Liver (tissue), 9 donors: ENCODE results near the gene RNMT. TPM values are rescaled to one million over a fixed set of nuclear protein-coding genes. Genes with fewer than 3 reads are reported as not detected.

Experiments used
- DNase-seq: peaks from one replicate; pipeline ENCODE4 v3.0.0-alpha.2; 2017; ENCODE audit warnings: low spot score
- H3K27ac ChIP-seq, 2 donors: one replicate each; pipeline ENCODE4 v1.7.0; 2013; ENCODE audit warnings: inconsistent platforms in 2 of 2, low read length in 2 of 2, control low read depth in 1 of 2, low read depth in 1 of 2, mild to moderate bottlenecking in 1 of 2
- H3K27me3 ChIP-seq, 4 donors: one replicate each; pipeline versions ENCODE4 v1.6.1 to v1.7.0; 2013; ENCODE audit warnings: low read length in 3 of 4, inconsistent platforms in 1 of 4, mild to moderate bottlenecking in 1 of 4, moderate library complexity in 1 of 4; ENCODE audit not compliant: control insufficient read depth in 4 of 4, insufficient read depth in 4 of 4
- H3K36me3 ChIP-seq, 4 donors: one replicate each; pipeline versions ENCODE4 v1.6.1 to v1.7.0; 2013; ENCODE audit warnings: low read length in 3 of 4, mild to moderate bottlenecking in 3 of 4, low read depth in 1 of 4, moderate library complexity in 1 of 4; ENCODE audit not compliant: control insufficient read depth in 4 of 4, insufficient read depth in 3 of 4
- H3K4me1 ChIP-seq, 4 donors: one replicate each; pipeline versions ENCODE4 v1.6.1 to v1.7.0; 2013; ENCODE audit warnings: low read length in 3 of 4, mild to moderate bottlenecking in 3 of 4, moderate library complexity in 1 of 4; ENCODE audit not compliant: control insufficient read depth in 4 of 4, insufficient read depth in 4 of 4
- H3K4me3 ChIP-seq, 3 donors: one replicate each; pipeline versions ENCODE4 v1.6.1 to v1.7.0; 2013; ENCODE audit warnings: low read length in 3 of 3, control low read depth in 1 of 3, low read depth in 1 of 3, mild to moderate bottlenecking in 1 of 3
- H3K9ac ChIP-seq, 2 donors: one replicate each; pipeline ENCODE4 v1.7.0; 2013; ENCODE audit warnings: low read length in 2 of 2, mild to moderate bottlenecking in 2 of 2, moderate library complexity in 2 of 2, control low read depth in 1 of 2, low read depth in 1 of 2
- H3K9me3 ChIP-seq, 4 donors: one replicate each; pipeline versions ENCODE4 v1.6.1 to v1.7.0; 2013; ENCODE audit warnings: low read length in 3 of 4; ENCODE audit not compliant: control insufficient read depth in 4 of 4
- CTCF ChIP-seq: fragments of 150-350 bp; IDR thresholded peaks from 2 replicates; pipeline ENCODE4 v1.5.1; 2017; ENCODE audit warnings: improper control_type of control experiment, low read depth, low read length; ENCODE audit not compliant: missing input control
- EGR1 ChIP-seq, 2 donors: IDR thresholded peaks; 2 replicates each; pipeline ENCODE4 v1.6.1; 2016 to 2018; ENCODE audit warnings: antibody characterized with exemption in 2 of 2, low read depth in 2 of 2
- FOXA2 ChIP-seq: IDR thresholded peaks from 2 replicates; pipeline ENCODE4 v1.6.1; 2016; ENCODE audit warnings: antibody characterized with exemption
- GABPA ChIP-seq, 2 donors: IDR thresholded peaks in 1 of 2; conservative IDR thresholded peaks in 1 of 2; 2 replicates each; pipeline ENCODE4 v1.6.1; 2016; ENCODE audit warnings: antibody characterized with exemption in 2 of 2, mild to moderate bottlenecking in 1 of 2, moderate library complexity in 1 of 2
- HNF4A ChIP-seq, 2 donors: conservative IDR thresholded peaks; 2 replicates each; pipeline ENCODE4 v1.6.1; 2016; ENCODE audit warnings: antibody characterized with exemption in 2 of 2, mild to moderate bottlenecking in 2 of 2
- HNF4G ChIP-seq: IDR thresholded peaks from 2 replicates; pipeline ENCODE4 v1.6.1; 2016; ENCODE audit warnings: antibody characterized with exemption
- JUND ChIP-seq, 2 donors: IDR thresholded peaks; 2 replicates each; pipeline ENCODE4 v1.6.1; 2016; ENCODE audit warnings: antibody characterized with exemption in 2 of 2
- MAX ChIP-seq: IDR thresholded peaks from 2 replicates; pipeline ENCODE4 v1.6.1; 2016; ENCODE audit warnings: antibody characterized with exemption
- RAD21 ChIP-seq, 2 donors: IDR thresholded peaks; 2 replicates each; pipeline ENCODE4 v1.6.1; 2016; ENCODE audit warnings: antibody characterized with exemption in 2 of 2, mild to moderate bottlenecking in 2 of 2
- REST ChIP-seq: IDR thresholded peaks from 2 replicates; pipeline ENCODE4 v1.6.1; 2016; ENCODE audit warnings: antibody characterized with exemption, mild to moderate bottlenecking
- RXRA ChIP-seq, 2 donors: IDR thresholded peaks; 2 replicates each; pipeline ENCODE4 v1.6.1; 2017 to 2018; ENCODE audit warnings: antibody characterized with exemption in 2 of 2, mild to moderate bottlenecking in 1 of 2
- SP1 ChIP-seq: IDR thresholded peaks from 2 replicates; pipeline ENCODE4 v1.6.1; 2018; ENCODE audit warnings: antibody characterized with exemption, mild to moderate bottlenecking
- TAF1 ChIP-seq: conservative IDR thresholded peaks from 2 replicates; pipeline ENCODE4 v1.6.1; 2016; ENCODE audit warnings: antibody characterized with exemption, mild to moderate bottlenecking
- YY1 ChIP-seq: IDR thresholded peaks from 2 replicates; pipeline ENCODE4 v1.6.1; 2016; ENCODE audit warnings: antibody characterized with exemption, mild to moderate bottlenecking
- WGBS: extraction: QIAGEN DNeasy Blood & Tissue Kit; methylation state at CpG from one replicate; pipeline ENCODE4 v1.1.7; 2013; 5-methylcytosine and 5-hydroxymethylcytosine counted together
- polyA plus RNA-seq, 2 donors: library from polyadenylated mRNA; stranded (reverse) in 1 of 2; unstranded in 1 of 2; fragments of 200-250 nt in 1 of 2; fragments of >200 nt in 1 of 2; fragmentation: Nextera tagmentation in 1 of 2; extraction: Ambion mirVana in 1 of 2; gene quantifications; one replicate each; pipeline versions ENCODE4 v1.2.1 to v1.2.3, GENCODE V29; 2013 to 2015
- total RNA-seq, 2 donors: library from RNA; depleted of rRNA; stranded (reverse); fragments of >200 nt; gene quantifications; one replicate each; pipeline ENCODE4 v1.2.3, GENCODE V29; 2014
- donor health status: healthy.
- donor health status: healthy.
- donor health status: healthy.
- donor health status: healthy.
- donor health status: healthy.

Gene RNMT
- total and polyA plus RNA-seq, 4 donors = 4.9 to 23.1 (median 11.3) TPM

GRCh38 chr18:13800505-13801259 is 74.2 kb downstream of the RNMT start:
- H3K4me3 ChIP-seq = peak overlapping the region; percentile 30 to 44 (median 44)
- H3K36me3 ChIP-seq = no peaks in the 10 kb centered on the region
- no peak overlapping the region for H3K27ac ChIP-seq
- no peak for TF ChIP-seq SP1
- no peak for TF ChIP-seq HNF4G
- TF ChIP-seq FOXA2 = no peak
- peak; percentile 39 to 68 for TF ChIP-seq EGR1 (IDR thresholded peaks at IDR 0.05; ENCODE audit: low read depth in 2 of 2)
- TF ChIP-seq RXRA (IDR thresholded peaks at IDR 0.05) = peak in 1 of 2 donors; percentile 14
- TF ChIP-seq YY1 = no peak
- no peak for TF ChIP-seq GABPA (IDR thresholded peaks at IDR 0.05 in 1 of 2, conservative IDR thresholded peaks at IDR 0.05 in 1 of 2)
- TF ChIP-seq HNF4A (conservative IDR thresholded peaks at IDR 0.05) = no peak
- no peak for TF ChIP-seq MAX
- peak; percentile 61 for TF ChIP-seq CTCF
- TF ChIP-seq RAD21 (IDR thresholded peaks at IDR 0.05) = peak; percentile 84 to 87
- TF ChIP-seq TAF1 = no peak
- no peaks in the 10 kb centered on the region for H3K9me3 ChIP-seq
- peaks cover 0 to 9% (median 4%) of the 10 kb centered on the region in 4 donors for H3K4me1 ChIP-seq
- 14% methylated on average over 30 of the region's 30 CpGs for WGBS
- H3K27me3 ChIP-seq = no peaks in the 10 kb centered on the region
- peak; percentile 68 for DNase-seq
- H3K9ac ChIP-seq = no peak overlapping the region

GRCh38 chr18:13801260-13801601 is 74.8 kb downstream of the RNMT start:
- H3K4me1 ChIP-seq = peaks cover 0 to 9% (median 4%) of the 10 kb centered on the region in 4 donors
- no peak overlapping the region for H3K9ac ChIP-seq
- H3K4me3 ChIP-seq = peak overlapping the region; percentile 30 to 44 (median 44)
- 9% methylated on average over 15 of the region's 15 CpGs for WGBS
- no peak for DNase-seq
- no peaks in the 10 kb centered on the region for H3K27me3 ChIP-seq
- no peak for TF ChIP-seq HNF4G
- no peak for TF ChIP-seq REST
- no peak for TF ChIP-seq FOXA2
- no peak for TF ChIP-seq MAX
- no peak for TF ChIP-seq YY1
- TF ChIP-seq CTCF = no peak
- TF ChIP-seq JUND (IDR thresholded peaks at IDR 0.05) = no peak
- no peaks in the 10 kb centered on the region for H3K9me3 ChIP-seq
- no peak overlapping the region for H3K27ac ChIP-seq
- no peaks in the 10 kb centered on the region for H3K36me3 ChIP-seq
